Measurements from ENCODE around the gene AIFM3. TPM values are rescaled to one million over a fixed set of nuclear protein-coding genes. Genes with fewer than 3 reads are reported as not detected.

The AIFM3 gene
- total and polyA plus RNA-seq, 2 of the 13 experiments (the other 11 are each of a cell fraction or from before 2014, with no cell fraction given): 9.0 to 15.3 TPM

GRCh38 chr22:20953668-20954500 is 13.2 kb upstream of the AIFM3 start (continued):
- no peak for TF ChIP-seq HMGXB4 (CRISPR knock-in tag; IDR thresholded peaks at IDR 0.05; ENCODE audit: borderline replicate concordance in 1 of 2, low read depth in 1 of 2)
- TF ChIP-seq ZIK1 (CRISPR knock-in tag; IDR thresholded peaks at IDR 0.05; ENCODE audit: borderline replicate concordance, low read depth): no peak
- no peak for TF ChIP-seq ZNF510 (CRISPR knock-in tag; IDR thresholded peaks at IDR 0.05; ENCODE audit: low read depth)
- TF ChIP-seq FOXK1 (CRISPR knock-in tag; IDR thresholded peaks at IDR 0.05; ENCODE audit: borderline replicate concordance, low read depth): no peak
- no peak for TF ChIP-seq PBX3 (CRISPR knock-in tag; IDR thresholded peaks at IDR 0.05; ENCODE audit: borderline replicate concordance)
- no peak for TF ChIP-seq ZNF770 (CRISPR knock-in tag; IDR thresholded peaks at IDR 0.05)
- peak in 1 of 2 experiments; percentile 58; a peak in 1 of 4 replicates for TF ChIP-seq KLF16 (CRISPR knock-in tag; IDR thresholded peaks at IDR 0.05)
- no peak for TF ChIP-seq SNAI1 (CRISPR knock-in tag; IDR thresholded peaks at IDR 0.05; ENCODE audit: borderline replicate concordance)
- no peak for TF ChIP-seq ZNF7 (CRISPR knock-in tag; IDR thresholded peaks at IDR 0.05)
- no peak for TF ChIP-seq HOXA7 (CRISPR knock-in tag; IDR thresholded peaks at IDR 0.05)
- TF ChIP-seq ZSCAN30 (CRISPR knock-in tag; IDR thresholded peaks at IDR 0.05): no peak
- no peak for TF ChIP-seq ZNF432 (CRISPR knock-in tag; IDR thresholded peaks at IDR 0.05; ENCODE audit: borderline replicate concordance)
- no peak for TF ChIP-seq ZBTB42 (CRISPR knock-in tag; IDR thresholded peaks at IDR 0.05)
- TF ChIP-seq SIX4 (CRISPR knock-in tag; IDR thresholded peaks at IDR 0.05): no peak
- TF ChIP-seq ZNF30 (CRISPR knock-in tag; IDR thresholded peaks at IDR 0.05): no peak
- no peak for TF ChIP-seq TRIM24 (CRISPR knock-in tag; IDR thresholded peaks at IDR 0.05)
- peak; percentile 95 for TF ChIP-seq RBM22 (optimal IDR thresholded peaks at IDR 0.05; ENCODE audit: low read length)
- TF ChIP-seq ZNF350 (CRISPR knock-in tag; IDR thresholded peaks at IDR 0.05; ENCODE audit: borderline replicate concordance, low read depth): no peak
- TF ChIP-seq TFDP1 (CRISPR knock-in tag; IDR thresholded peaks at IDR 0.05; ENCODE audit: borderline replicate concordance): no peak
- no peak for TF ChIP-seq CHD2 (IDR thresholded peaks at IDR 0.05; ENCODE audit: low read depth, low read length)
- no peak for TF ChIP-seq ZNF761 (CRISPR knock-in tag; conservative IDR thresholded peaks at IDR 0.05)
- no peak for TF ChIP-seq ZNF382 (CRISPR knock-in tag; IDR thresholded peaks at IDR 0.05; ENCODE audit: borderline replicate concordance)
- no peak for TF ChIP-seq ZNF543 (CRISPR knock-in tag; IDR thresholded peaks at IDR 0.05)
